GM18507 (cell line): ENCODE results near the gene VPS33B.
"Not testable (repeated sequence)": the region's sequence is repeated elsewhere in the genome, so short reads cannot be mapped to it uniquely, and the experiment has no call there.

Experiments used
- DNase-seq: peaks from one replicate; pipeline ENCODE4 v3.0.0; 2011; ENCODE audit warnings: low read depth; ENCODE audit not compliant: insufficient read length; ENCODE audit errors: extremely low spot score
- FAIRE-seq: peaks from 2 replicates; lab custom pipeline; 2011; peaks lifted over from hg19 to GRCh38; lab: Jason Lieb, UNC

Gene VPS33B

DNA sequence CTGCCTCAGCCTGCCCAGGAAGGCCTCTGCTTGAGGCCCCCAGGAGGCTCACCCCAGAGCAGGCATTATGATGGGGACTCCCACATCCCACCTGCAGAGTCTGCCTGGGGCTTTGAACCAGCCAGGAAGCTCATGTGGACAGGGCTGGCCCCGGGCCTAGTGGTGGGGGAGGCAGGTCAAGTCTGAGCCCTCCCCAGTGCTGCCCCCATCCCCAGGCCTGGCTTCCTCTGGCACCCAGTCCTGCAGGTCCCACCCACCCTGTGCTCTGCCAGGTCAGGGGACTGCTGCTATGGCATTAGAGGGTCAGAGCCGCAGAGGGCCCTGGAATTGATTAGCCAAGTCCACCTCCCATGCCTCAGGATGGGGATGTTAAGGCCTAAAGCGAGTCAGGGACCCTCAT is 17.6 kb upstream of the VPS33B start:
- FAIRE-seq (no peak), DNase-seq (no peak)

DNA sequence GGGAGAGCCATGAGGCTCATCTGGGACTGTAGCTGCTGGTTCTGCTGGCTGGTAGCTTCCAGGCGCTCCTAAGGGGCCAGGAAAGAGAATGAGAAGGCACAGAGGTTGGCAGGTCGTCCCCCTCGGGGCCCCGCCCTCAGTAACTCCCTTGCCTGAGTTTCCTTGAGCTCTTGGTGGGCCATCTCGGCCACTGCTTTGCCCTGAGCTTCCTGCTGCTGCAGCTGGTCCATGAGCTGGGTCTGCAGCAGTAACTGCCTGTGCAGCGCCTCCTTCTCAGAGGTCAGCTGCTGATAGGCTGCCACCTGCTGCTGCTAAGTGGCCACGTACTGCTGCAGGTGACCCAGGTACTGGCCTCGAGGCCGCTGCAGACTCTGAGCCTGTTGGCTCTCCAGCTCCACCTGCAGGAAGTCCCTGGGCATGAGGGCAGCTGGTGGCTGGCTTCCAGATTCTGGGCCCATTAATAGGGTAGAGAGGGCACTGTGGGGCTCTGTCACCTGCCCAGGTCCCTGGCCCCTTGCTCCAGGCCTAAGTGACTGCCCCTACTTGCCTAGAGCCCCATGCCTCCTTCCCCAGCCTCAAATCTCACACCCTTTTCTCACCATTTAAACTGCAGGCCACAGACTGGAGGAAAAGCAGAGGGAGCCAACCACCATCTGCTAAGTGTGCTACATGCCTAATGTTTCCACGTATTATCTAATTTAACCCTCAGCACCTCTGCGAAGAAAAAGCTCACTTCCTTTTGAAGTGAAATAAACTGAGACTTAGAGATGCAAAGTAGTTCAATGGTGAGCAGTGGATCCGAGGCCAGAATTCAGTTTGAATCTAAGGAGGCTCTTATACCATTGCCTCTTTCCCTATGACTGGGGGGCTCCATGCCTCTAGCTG is 10.8 kb upstream of the VPS33B start:
- DNase-seq: no peak
- FAIRE-seq: peak; percentile 68

DNA sequence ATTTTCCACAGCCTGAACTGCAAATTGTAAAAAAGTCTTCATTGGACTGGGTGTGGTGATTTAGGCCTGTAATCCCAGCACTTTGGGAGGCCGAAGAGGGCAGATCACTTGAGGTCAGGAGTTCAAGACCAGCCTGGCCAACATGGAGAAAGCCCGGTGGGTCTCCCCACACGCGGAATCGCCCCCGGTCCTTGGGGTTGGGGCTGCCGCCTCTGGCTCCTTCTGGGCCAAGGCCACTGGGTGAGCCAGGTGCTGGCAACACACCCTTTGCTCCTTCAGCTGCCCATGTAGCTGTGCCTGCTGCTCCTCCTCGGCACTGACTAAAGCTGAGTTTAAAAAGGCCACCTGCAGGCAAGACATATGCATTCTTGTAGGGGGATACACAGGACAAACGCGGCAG is 9.4 kb upstream of the VPS33B start:
- FAIRE-seq (no peak), DNase-seq (no peak)

DNA sequence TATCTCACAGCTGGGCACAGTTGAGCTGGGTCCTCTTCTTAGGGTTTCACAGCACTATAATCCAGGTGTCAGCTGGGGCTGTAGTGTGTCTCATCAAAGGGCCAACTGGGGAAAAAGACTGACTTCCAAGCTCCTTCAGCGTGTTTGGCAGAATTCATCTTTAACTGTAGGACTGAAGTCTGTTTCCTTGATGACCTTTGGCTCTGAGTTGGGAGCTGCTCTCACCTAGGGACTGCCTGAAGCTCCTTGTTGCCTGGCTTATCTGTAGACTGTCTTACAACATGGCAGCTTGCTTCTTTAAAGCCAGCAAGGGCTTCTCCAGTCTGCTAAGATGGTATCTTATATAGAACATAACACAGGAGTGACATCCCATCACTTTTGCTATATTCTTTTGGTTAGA is 5.3 kb upstream of the VPS33B start:
- DNase-seq (no peak), FAIRE-seq (no peak)

DNA sequence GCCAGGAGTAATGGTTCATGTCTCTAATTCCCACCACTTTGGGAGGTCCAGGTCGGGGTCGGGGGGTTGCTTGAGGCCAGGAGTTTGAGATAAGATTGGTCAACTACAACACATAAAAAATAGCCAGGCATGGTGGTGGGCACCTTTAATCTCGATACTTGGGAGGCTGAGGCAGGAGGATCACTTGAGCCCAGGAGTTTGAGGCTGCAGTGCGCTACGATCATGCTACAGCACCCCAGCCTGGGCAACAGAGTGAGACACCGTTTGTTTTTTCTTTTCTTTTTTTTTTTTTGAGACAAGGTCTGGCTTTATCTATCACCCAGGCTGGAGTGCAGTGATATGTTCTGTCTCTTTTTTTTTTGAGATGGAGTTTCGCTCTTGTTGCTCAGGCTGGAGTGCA is 1.3 kb upstream of the VPS33B start:
- no peak for FAIRE-seq
- DNase-seq: no peak

DNA sequence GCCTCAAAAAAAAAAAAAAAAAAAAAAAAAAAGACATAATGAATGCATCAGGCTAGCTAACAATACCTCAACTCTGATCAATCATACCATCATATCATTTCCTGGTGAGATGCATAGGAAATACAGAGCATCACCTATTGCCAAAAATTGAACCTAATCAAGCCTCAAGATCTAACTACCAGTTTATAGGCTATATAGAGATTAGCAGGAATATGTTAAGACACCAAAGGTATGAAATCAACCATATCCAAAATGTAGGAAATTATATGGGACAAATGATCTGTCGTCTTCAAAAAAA is 387 bp upstream of the VPS33B start:
- FAIRE-seq (no peak), DNase-seq (no peak)

DNA sequence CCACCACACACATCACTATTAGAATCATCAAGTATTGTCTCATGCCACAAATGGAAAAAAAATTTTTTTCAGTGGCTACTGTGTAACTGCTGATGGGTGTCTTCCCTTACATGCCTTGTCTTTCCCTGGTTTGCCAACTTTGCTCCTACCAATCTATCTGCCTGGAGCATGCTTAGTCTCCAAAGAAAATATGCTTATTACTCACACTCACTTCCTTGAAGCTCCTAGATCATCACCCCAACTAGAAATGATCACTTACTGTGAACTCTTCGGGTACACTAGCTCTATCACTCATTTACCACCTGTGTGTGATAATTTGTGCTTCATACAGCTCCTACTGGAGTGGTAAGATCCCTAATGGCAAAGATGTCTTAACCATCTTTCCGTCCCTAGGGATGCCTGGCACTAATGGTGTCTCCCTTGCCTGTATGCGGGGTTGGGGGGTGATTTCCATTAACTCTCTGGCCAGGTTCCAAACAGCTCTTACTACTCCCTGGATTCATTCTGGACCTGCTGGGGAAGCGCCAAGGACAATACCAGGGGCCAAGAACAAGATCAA is 799 bp downstream of the VPS33B start:
- FAIRE-seq (no peak), DNase-seq (no peak)

DNA sequence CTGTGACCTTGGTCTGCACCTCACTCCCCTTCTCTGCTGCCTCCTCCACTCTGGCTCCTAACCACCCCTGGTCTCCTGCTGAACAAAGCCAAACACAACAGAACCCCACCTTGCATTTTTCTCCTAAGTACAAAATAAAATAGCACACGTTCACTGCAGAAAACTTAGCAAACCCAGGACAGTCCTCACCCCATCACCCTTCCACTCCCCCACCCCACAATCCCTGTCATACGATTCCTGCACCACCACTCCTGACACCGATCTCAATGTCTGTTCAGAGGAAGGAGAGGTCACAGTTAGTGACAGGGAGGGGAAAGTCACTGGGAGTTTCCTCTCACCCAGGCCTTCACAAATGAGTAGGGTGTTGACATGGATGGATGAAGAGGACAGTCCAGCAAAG is 4.2 kb downstream of the VPS33B start:
- DNase-seq (no peak), FAIRE-seq (no peak)

DNA sequence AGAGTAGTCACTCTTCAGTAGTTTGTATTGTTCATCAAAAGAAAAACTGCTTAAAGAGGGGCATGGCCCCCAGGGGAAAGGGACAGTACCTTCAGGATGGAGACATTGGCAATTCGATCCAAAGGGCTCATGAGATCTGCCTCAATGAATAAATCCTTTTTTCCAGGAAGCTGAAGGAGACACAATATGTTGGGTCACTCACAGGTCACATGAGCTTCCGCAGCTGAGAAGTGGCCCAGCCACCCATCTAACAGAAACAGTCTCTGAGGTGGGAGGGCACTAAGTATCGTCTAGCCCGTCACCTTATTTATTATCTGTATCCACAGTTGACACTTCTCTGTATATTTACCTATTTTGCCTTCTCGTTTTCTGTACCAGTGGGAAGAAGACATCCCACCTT is 4.7 kb downstream of the VPS33B start:
- FAIRE-seq: no peak
- no peak for DNase-seq

DNA sequence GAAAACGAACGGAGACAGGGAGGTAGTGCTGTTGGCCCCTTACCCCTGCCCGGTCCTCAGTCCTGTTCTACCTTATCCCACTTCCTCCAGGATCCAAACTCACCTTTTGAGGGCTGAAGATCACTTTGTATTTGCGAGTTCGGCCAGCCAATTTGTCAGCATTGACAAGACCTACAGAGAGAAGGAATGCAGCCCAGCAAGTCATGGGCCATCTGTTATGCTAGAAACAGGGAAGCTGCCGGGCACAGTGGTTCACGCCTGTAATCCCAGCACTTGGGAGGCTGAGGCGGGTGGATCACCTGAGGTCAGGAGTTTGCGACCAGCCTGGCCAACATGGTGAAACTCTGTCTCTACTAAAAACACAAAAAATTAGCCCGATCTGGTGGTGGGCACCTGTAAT is 8.7 kb downstream of the VPS33B start:
- not testable (repeated sequence) for DNase-seq, FAIRE-seq

DNA sequence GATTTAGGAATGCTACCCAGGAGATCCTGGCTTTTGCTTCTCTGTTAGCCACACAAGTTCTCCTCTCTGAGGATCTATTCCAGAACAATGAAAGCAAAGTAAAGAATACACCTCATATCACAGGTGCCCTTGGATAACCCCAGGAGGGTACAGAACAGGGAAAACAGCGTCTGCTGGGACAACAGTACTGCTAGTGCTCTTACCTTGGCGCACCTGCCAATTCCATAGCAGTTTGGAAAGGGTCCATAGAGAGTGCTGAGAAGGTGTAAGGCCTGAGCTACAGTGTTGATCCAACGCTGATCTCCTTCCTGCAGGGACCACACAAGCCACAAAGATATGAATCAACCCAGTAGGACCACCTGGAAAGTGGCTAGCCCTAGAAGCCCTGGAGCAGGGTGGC is 15.1 kb downstream of the VPS33B start:
- no peak for FAIRE-seq
- DNase-seq: no peak

DNA sequence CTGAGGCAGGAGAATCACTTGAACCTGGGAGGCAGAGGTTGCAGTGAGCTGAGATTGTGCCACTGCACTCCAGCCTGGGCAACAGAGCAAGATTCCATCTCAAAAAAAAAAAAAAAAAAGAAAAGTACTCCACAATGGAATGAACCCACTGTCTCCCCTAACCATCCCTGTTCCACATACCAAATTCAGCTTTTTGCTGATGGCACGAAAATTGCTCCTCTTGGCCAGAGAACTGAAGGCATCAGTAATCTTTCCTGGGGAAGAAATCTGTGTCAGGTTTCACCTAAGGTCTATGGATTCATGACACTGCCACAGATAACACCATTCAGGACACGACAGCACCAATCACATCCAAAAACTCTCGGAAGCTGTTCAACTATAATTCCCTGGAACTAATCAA is 21.2 kb downstream of the VPS33B start:
- no peak for DNase-seq
- no peak for FAIRE-seq

DNA sequence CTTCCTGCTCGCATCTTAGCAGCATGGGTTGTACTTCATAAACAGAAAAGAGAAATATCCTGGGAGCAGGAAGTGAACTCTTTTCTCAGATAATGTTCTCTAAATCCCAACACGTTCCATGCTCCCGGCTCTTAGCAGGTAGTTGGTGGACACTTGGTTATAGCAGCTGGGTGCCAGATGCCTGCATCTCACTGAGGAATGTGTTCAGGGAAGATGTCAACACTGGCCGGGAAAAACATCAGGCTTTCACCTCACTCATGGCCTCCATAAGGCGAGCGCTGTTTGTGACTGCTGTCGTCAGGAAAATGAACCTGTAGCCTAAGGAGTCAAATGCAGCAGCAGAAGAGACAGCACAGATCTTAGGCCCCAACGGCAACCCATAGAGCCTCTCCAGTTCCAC is 23.7 kb downstream of the VPS33B start:
- DNase-seq (no peak), FAIRE-seq (no peak)

DNA sequence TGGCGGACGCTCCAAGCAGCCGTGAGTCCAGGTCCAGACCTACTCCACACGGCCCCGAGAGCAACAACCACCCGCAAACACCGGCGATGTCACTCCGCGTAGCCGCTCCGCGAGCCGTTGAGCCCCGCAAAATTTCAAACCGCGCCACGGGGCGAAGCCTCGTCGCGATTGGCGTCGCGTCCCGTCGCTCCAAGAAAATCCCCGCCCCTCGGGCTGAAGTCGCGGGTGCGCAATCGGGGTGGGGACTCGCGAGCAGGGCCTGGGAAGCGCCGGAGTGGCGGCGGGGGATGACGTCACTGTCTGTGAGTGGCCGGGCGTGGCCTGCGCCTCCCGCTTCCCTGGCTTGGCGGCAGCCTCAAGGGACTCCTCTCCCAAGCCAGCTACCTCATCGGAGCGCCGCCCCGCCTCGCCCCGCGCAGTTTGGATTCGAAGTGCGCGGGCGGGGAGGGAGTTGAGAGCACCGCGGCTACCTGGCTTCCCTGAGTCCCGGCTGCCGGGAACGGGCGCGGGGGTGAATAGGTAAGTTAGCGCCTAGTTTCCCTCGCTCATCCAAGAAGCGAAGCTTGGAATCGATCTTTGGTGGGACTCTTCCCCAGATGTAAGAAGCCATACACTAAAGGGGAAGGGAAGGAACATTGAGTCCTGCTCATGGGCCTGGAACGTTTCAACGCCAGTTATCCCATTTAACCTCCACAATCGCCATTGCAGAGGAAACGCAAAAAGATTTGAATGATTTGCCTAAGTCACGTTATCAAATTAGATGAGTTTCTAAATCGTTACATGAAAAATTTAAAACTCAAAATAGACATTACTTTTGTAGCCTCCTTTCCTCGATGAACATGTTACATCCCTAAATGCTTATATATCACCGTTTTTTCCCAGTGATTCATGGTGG is 27.7 kb downstream of the VPS33B start, which contains the start of gene PRC1:
TSS of gene PRC1 (minus strand) at position 119 of the 895 bp plus-strand sequence. CDS start at position 1, 118 bp downstream.
- peak; percentile 98 for FAIRE-seq
- peak; percentile 99 for DNase-seq

DNA sequence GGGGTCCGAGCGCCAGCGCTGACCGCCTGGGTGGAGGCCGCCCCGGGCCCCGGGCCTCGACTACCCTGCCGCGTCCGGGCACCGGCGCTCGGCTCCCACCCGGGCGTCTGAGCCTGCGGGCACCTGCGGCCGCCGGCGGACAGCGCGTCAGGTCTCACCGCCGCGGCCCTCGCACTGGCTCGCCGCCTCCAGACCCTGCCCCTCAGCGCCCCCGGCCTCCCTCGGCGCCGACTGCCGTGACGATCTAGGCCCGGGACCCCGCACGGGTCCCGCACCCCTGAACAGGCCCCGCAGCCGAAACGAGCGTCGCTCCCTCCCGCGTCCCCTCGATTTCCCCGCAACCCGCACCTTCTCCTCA is 28.4 kb downstream of the VPS33B start:
- DNase-seq (no peak), FAIRE-seq (no peak)

DNA sequence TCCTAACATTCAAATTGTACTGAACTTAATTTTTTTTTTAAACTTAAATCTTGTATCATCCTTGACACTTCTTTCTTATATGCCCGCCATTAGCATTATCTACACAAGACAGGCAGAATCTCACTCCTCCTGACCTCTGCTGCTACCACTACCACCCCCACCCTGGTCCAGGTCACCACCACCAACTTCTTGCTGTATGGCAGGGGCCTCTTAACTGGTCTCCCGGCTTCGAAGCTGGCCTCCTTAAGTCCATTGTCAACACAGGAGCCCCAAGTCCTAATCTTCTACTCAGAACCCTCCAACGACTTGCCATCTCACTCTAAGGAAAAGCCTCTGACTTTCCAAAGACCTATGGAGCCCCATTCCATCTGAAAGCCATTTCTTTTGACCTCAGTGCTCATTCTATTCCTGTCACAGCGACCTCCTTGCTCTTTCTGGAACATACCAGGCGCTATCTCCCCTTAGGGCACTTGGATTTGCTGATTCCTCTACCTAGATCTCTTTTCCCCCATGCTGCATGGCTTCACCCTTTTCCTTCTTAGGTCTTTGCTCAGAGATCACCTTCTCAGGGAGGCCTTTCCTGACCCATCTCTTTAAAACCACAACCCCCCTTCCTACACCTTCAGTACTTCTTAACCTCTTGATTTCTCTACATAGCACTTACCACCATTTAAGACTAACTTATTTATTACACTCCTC is 30.7 kb downstream of the VPS33B start:
- DNase-seq: no peak
- no peak for FAIRE-seq

DNA sequence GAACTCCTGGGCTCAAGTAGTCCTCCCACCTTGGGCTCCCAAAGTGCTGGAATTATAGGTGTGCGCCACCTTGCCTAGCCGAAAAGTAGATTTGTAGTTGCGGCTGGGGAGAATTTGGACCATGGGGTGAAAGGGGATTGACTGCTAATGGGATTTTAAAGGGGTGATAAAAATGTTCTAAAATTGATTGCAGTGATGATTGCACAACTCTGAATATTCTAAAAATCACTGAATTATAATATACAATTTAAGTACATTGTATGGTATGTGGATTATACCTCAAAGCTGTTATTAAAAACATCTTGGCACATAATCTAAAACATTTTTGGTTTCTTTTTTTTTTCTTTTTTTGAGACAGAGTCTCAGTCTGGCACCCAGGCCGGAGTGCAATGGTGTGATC is 31.9 kb downstream of the VPS33B start:
- DNase-seq (no peak), FAIRE-seq (no peak)

DNA sequence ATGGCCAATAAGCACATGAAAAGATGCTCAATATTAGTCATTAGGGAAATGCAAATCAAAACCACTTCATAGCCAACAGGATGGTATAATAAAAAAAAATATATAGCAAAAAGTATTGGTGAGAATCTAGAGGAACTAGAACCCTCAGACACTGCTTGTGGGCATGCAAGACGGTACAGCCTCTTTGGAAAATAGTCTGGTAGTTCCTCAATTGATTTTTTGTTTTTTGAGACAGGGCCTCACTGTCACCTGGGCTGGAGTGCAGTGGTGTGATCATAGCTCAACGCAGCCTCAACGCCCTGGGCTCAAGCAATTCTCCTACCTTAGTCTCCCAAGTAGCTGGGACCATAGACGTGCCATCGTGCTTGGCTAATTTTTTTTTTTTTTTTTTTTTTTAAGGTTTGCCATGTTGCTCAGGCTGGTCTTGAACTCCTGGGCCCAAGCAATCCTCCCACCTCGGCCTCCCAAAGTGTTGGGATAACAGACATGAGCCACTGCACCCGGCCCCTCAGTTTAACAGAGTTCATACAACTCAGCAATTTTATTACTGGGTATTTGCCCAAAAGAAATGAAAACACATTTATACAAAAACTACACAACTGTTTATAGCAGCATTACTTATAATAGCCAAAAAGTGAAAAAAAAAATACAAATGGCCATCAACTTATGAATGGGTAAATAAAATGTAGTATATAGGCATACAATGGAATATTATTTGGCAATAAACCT is 33.2 kb downstream of the VPS33B start:
- FAIRE-seq: peak; percentile 42

DNA sequence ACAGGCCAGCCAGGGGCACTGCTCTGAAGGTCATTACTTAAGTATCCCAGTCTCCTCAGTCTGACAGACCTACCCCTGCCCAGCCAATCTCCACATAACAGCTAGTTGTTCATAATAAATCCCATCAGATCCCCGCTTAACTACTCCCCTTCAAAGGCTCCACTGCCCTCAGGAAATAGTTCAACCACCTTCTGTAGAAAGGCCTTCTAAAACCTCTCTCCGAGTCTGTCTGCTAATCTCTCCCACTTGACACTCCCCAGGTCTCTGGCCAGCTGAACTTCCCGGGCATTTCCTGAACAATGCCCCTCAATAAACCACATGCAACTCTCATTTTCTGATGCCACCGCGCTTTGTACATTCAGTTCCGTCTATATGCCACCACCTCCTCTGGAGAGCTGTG is 34.1 kb downstream of the VPS33B start:
- no peak for DNase-seq
- FAIRE-seq: peak; percentile 48

More for the DNA sequence above, 33.2 kb downstream of the VPS33B start:
- no peak for DNase-seq
